DOHH2 (cell line): ENCODE results near the gene SPOCD1.

Experiments used
- H3F3A ChIP-seq: fragments of 200-600 bp; sonication (generic), shearing (Covaris generic); 2 replicates; pipeline ENCODE4 v1.6.0; 2016; ENCODE audit warnings: antibody characterized with exemption, mild to moderate bottlenecking; ENCODE audit not compliant: control insufficient read depth, insufficient read depth
- H3K27ac ChIP-seq: fragments of 200-600 bp; sonication (generic); 2 replicates; pipeline ENCODE4 v1.5.1; 2014; ENCODE audit warnings: low read depth, mild to moderate bottlenecking, low read length, moderate library complexity
- H3K27me3 ChIP-seq: fragments of 200-600 bp; sonication (generic); 2 replicates; pipeline ENCODE4 v1.6.1; 2014; ENCODE audit warnings: mild to moderate bottlenecking, low read length, mixed read lengths; ENCODE audit not compliant: control insufficient read depth
- H3K36me3 ChIP-seq: fragments of 200-600 bp; sonication (generic); 2 replicates; pipeline ENCODE4 v1.6.1; 2014; ENCODE audit warnings: mild to moderate bottlenecking, low read length, moderate library complexity, mixed read lengths; ENCODE audit not compliant: control insufficient read depth
- H3K4me1 ChIP-seq: fragments of 200-600 bp; sonication (generic); 2 replicates; pipeline ENCODE4 v1.6.1; 2014; ENCODE audit warnings: mild to moderate bottlenecking, low read length, mixed read lengths; ENCODE audit not compliant: control insufficient read depth
- H3K4me2 ChIP-seq: fragments of 200-600 bp; sonication (generic); 2 replicates; pipeline ENCODE4 v1.6.0; 2014; ENCODE audit warnings: mild to moderate bottlenecking, low read length, moderate library complexity
- H3K4me3 ChIP-seq: fragments of 200-600 bp; sonication (generic); 2 replicates; pipeline ENCODE4 v1.5.1; 2014; ENCODE audit warnings: mild to moderate bottlenecking, low read length, mixed read lengths
- H3K79me2 ChIP-seq: fragments of 200-600 bp; sonication (generic); 2 replicates; pipeline ENCODE4 v1.6.1; 2014; ENCODE audit warnings: mild to moderate bottlenecking, low read length, mixed read lengths; ENCODE audit not compliant: control insufficient read depth
- H3K9me2 ChIP-seq: fragments of 200-600 bp; sonication (generic); replicated peaks from 2 replicates; pipeline ENCODE4 v1.6.1; 2014; ENCODE audit warnings: mild to moderate bottlenecking, low read length, mixed read lengths; ENCODE audit not compliant: control insufficient read depth
- H3K9me3 ChIP-seq: fragments of 200-600 bp; sonication (generic); 2 replicates; pipeline ENCODE4 v1.6.1; 2014; ENCODE audit warnings: antibody characterized with exemption, low read length, mixed read lengths; ENCODE audit not compliant: control insufficient read depth, insufficient read depth
- H4K20me1 ChIP-seq: fragments of 200-600 bp; sonication (generic); 2 replicates; pipeline ENCODE4 v1.6.0; 2014; ENCODE audit warnings: low read depth, mild to moderate bottlenecking, antibody characterized with exemption, low read length, moderate library complexity; ENCODE audit not compliant: control insufficient read depth, insufficient read depth
- CTCF ChIP-seq: fragments of 200-600 bp; sonication (generic); IDR thresholded peaks from one replicate; pipeline ENCODE4 v1.5.1; 2014; ENCODE audit warnings: antibody characterized with exemption, mild to moderate bottlenecking, low read depth, low read length; ENCODE audit not compliant: poor library complexity, severe bottlenecking
- EZH2phosphoT487 ChIP-seq: fragments of 200-600 bp; sonication (generic); IDR thresholded peaks from 2 replicates; pipeline ENCODE4 v1.6.1; 2017; ENCODE audit warnings: borderline replicate concordance, mild to moderate bottlenecking, antibody characterized with exemption, low read length, moderate library complexity, mixed read lengths

The SPOCD1 gene

GRCh38 chr1:31761883-31762282 lies 53.9 kb downstream of the SPOCD1 start:
- Histone ChIP-seq H3K79me2 (no peaks in the 10 kb centered on the region), H3K27ac (no peak overlapping the region), H3K4me2 (no peak overlapping the region), H3F3A (peaks cover 5% of the 10 kb centered on the region; the same call in 1 of the 2 replicates), H3K9me2 (no peaks in the 10 kb centered on the region), H3K4me3 (no peak overlapping the region), H4K20me1 (peaks cover 4% of the 10 kb centered on the region; the same call in 1 of the 2 replicates), H3K36me3 (no peaks in the 10 kb centered on the region), H3K27me3 (peaks cover 66% of the 10 kb centered on the region), H3K4me1 (peaks cover 41% of the 10 kb centered on the region), H3K9me3 (no peaks in the 10 kb centered on the region)
- TF ChIP-seq EZH2phosphoT487 (no peak), CTCF (no peak)

- Histone ChIP-seq H3K9me3 (no peaks in the 10 kb centered on the region), H3F3A (peaks cover 4% of the 10 kb centered on the region; the same call in 1 of the 2 replicates), H3K27ac (no peak overlapping the region), H3K4me1 (peaks cover 41% of the 10 kb centered on the region), H3K27me3 (peaks cover 66% of the 10 kb centered on the region), H4K20me1 (peaks cover 4% of the 10 kb centered on the region; the same call in 1 of the 2 replicates), H3K4me3 (peak overlapping the region; percentile 58), H3K36me3 (no peaks in the 10 kb centered on the region), H3K9me2 (no peaks in the 10 kb centered on the region), H3K4me2 (peak overlapping the region; percentile 62), H3K79me2 (no peaks in the 10 kb centered on the region)
- TF ChIP-seq EZH2phosphoT487 (no peak; the same call in 1 of the 2 replicates), CTCF (no peak)
Observed at GRCh38 chr1:31760471-31761470, 55.1 kb downstream of the SPOCD1 start.

GRCh38 chr1:31759298-31760023 lies 56.4 kb downstream of the SPOCD1 start:
- H3K4me3 ChIP-seq: no peak overlapping the region
- no peaks in the 10 kb centered on the region for H3K9me2 ChIP-seq
- H3K4me1 ChIP-seq: peaks cover 35% of the 10 kb centered on the region
- no peaks in the 10 kb centered on the region for H3K9me3 ChIP-seq
- TF ChIP-seq EZH2phosphoT487 (no peak), CTCF (no peak)
- peaks cover 4% of the 10 kb centered on the region; the same call in 1 of the 2 replicates for H4K20me1 ChIP-seq
- no peaks in the 10 kb centered on the region for H3K36me3 ChIP-seq
- H3K27ac ChIP-seq: no peak overlapping the region
- no peaks in the 10 kb centered on the region for H3K79me2 ChIP-seq
- H3K27me3 ChIP-seq: peaks cover 62% of the 10 kb centered on the region
- H3F3A ChIP-seq: no peaks in the 10 kb centered on the region
- no peak overlapping the region for H3K4me2 ChIP-seq
